Activated gamma-delta T cell treated with anti-CD3 and anti-CD28 coated beads, Interleukin-2, amount 50 U/mL, for 16 hours (primary cell): Measurements from ENCODE around the gene LRRC74B.
"Not testable (repeated sequence)": the region's sequence is repeated elsewhere in the genome, so short reads cannot be mapped to it uniquely, and the experiment has no call there.

Experiments
- DNase-seq: peaks from one replicate; pipeline ENCODE4 v3.0.0-alpha.2; 2020; ENCODE audit warnings: low read depth

Gene LRRC74B

GRCh38 chr22:21077884-21078508 is 32.2 kb downstream of the LRRC74B start:
- DNase-seq = no peak

GRCh38 chr22:21078916-21079315 is 33.2 kb downstream of the LRRC74B start:
- DNase-seq = no peak

- no peak for DNase-seq
Measured at GRCh38 chr22:21079493-21079892, 33.7 kb downstream of the LRRC74B start.

GRCh38 chr22:21080435-21081137 is 34.8 kb downstream of the LRRC74B start:
- DNase-seq = no peak

GRCh38 chr22:21082248-21082647 is 36.5 kb downstream of the LRRC74B start:
- DNase-seq = no peak

- no peak for DNase-seq
Measured at GRCh38 chr22:21087119-21087518, 41.4 kb downstream of the LRRC74B start.

GRCh38 chr22:21087926-21088325 is 42.2 kb downstream of the LRRC74B start:
- DNase-seq = not testable (repeated sequence)

- DNase-seq = not testable (repeated sequence)
Measured at GRCh38 chr22:21091220-21091619, 45.5 kb downstream of the LRRC74B start.

- no peak for DNase-seq
Measured at GRCh38 chr22:21092797-21093554, 47.2 kb downstream of the LRRC74B start.

GRCh38 chr22:21093555-21094137 is 47.9 kb downstream of the LRRC74B start:
- DNase-seq = not testable (repeated sequence)

GRCh38 chr22:21094911-21095772 is 49.4 kb downstream of the LRRC74B start:
- DNase-seq = no peak

- no peak for DNase-seq
Measured at GRCh38 chr22:21095773-21096107, 50.0 kb downstream of the LRRC74B start.

GRCh38 chr22:21096878-21097277 is 51.1 kb downstream of the LRRC74B start:
- not testable (repeated sequence) for DNase-seq

GRCh38 chr22:21098099-21098671 is 52.4 kb downstream of the LRRC74B start:
- no peak for DNase-seq

- no peak for DNase-seq
Measured at GRCh38 chr22:21099578-21099977, 53.8 kb downstream of the LRRC74B start.

- no peak for DNase-seq
Measured at GRCh38 chr22:21100149-21101032, 54.6 kb downstream of the LRRC74B start.

- DNase-seq = no peak
Measured at GRCh38 chr22:21101877-21102638, 56.3 kb downstream of the LRRC74B start.

GRCh38 chr22:21102659-21103267 is 57.0 kb downstream of the LRRC74B start:
- DNase-seq = peak; percentile 64

GRCh38 chr22:21103633-21104032 is 57.9 kb downstream of the LRRC74B start:
- no peak for DNase-seq
